Spleen (tissue), 11 donors: Measurements from ENCODE around the gene APCDD1L. TPM values are rescaled to one million over a fixed set of nuclear protein-coding genes. Genes with fewer than 3 reads are reported as not detected.

Source experiments
- DNase-seq: peaks from one replicate; pipeline ENCODE4 v3.0.0-alpha.2; 2020
- H3K27ac ChIP-seq, 8 donors: fragments of 200-600 bp; sonication (generic) in 7 of 8; 1 replicate in 4 of 8; 2 replicates in 4 of 8; pipeline versions ENCODE4 v1.5.0 to v1.8.0; 2016 to 2021; ENCODE audit warnings: inconsistent platforms in 4 of 8, mild to moderate bottlenecking in 4 of 8, moderate library complexity in 1 of 8
- H3K27me3 ChIP-seq, 7 donors: fragments of 200-600 bp; sonication (generic) in 6 of 7; replicated peaks in 1 of 7; 1 replicate in 4 of 7; 2 replicates in 3 of 7; pipeline versions ENCODE4 v1.5.0 to v1.8.0; 2016 to 2021; ENCODE audit warnings: inconsistent platforms in 3 of 7, mild to moderate bottlenecking in 1 of 7
- H3K36me3 ChIP-seq, 6 donors: fragments of 200-600 bp; sonication (generic) in 5 of 6; 1 replicate in 4 of 6; 2 replicates in 2 of 6; pipeline versions ENCODE4 v1.5.0 to v1.8.0; 2016 to 2021; ENCODE audit warnings: inconsistent platforms in 2 of 6
- H3K4me1 ChIP-seq, 6 donors: fragments of 200-600 bp; sonication (generic) in 5 of 6; 1 replicate in 3 of 6; 2 replicates in 3 of 6; pipeline versions ENCODE4 v1.5.0 to v1.8.0; 2016 to 2021; ENCODE audit warnings: inconsistent platforms in 3 of 6
- H3K4me3 ChIP-seq, 8 donors: fragments of 200-600 bp; sonication (generic) in 7 of 8; 1 replicate in 4 of 8; 2 replicates in 4 of 8; pipeline versions ENCODE4 v1.5.0 to v1.8.0; 2016 to 2021; ENCODE audit warnings: inconsistent platforms in 4 of 8, mild to moderate bottlenecking in 4 of 8, moderate library complexity in 2 of 8
- H3K9me3 ChIP-seq, 8 donors: fragments of 200-600 bp; sonication (generic) in 7 of 8; 1 replicate in 4 of 8; 2 replicates in 4 of 8; pipeline versions ENCODE4 v1.5.0 to v1.8.0; 2016 to 2021; ENCODE audit warnings: inconsistent platforms in 4 of 8
- POLR2A ChIP-seq, 3 donors: fragments of 450-650 bp; IDR thresholded peaks; one replicate each; pipeline ENCODE4 v1.5.1; 2017; ENCODE audit warnings: antibody characterized with exemption in 3 of 3, mild to moderate bottlenecking in 1 of 3
- POLR2AphosphoS5 ChIP-seq, 3 donors: sonication (generic); formaldehyde crosslinking; IDR thresholded peaks; one replicate each; pipeline ENCODE4 v1.5.1; 2017; ENCODE audit warnings: antibody characterized with exemption in 3 of 3
- WGBS, 5 donors: extraction: QIAGEN DNeasy Blood & Tissue Kit in 3 of 5; methylation state at CpG; one replicate each; pipeline versions ENCODE4 v1.1.5 to v1.1.7; 2013 to 2018; 5-methylcytosine and 5-hydroxymethylcytosine counted together
- intact Hi-C: fragments of 100-400 bp; cut with DNase I; formaldehyde crosslinking; loops from one replicate; pipeline ENCODE4 v1.15.0; 2023; ENCODE audit warnings: low total_unique reads
- polyA plus RNA-seq, 3 donors: library from polyadenylated mRNA; stranded (reverse); fragments of 200-250 nt; gene quantifications; one replicate each; pipeline ENCODE4 v1.2.1, GENCODE V29; 2013
- total RNA-seq, 7 donors: library from RNA; depleted of rRNA in 3 of 7; stranded (reverse); fragments of >200 nt in 3 of 7; fragmentation: NEBNext Ultra II Directional in 4 of 7; extraction: Animal tissue kit (Norgen Biotek cat#: 25700) in 4 of 7; gene quantifications; one replicate each; pipeline versions ENCODE4 v1.1.0 to v1.2.1, GENCODE V29; 2016 to 2021
- TF ChIP-seq, protein P1 (sequence below), 11 experiments: fragments of 200-600 bp in 7 of 11; fragments of 450-650 bp in 4 of 11; sonication (generic) in 4 of 11; IDR thresholded peaks in 8 of 11; conservative IDR thresholded peaks in 3 of 11; 1 replicate in 7 of 11; 2 replicates in 4 of 11; pipeline versions ENCODE4 v1.4.0 to v1.8.0; 2016 to 2021; ENCODE audit warnings: antibody characterized with exemption in 11 of 11, inconsistent platforms in 4 of 11, mild to moderate bottlenecking in 1 of 11
- donor health status: healthy with polysubstance abuse.
- donor health status: DM: no; HTN: no; CAD: no; lungs with moderate emphysema.
- donor health status: DM: no; HTN: no; CAD: no.
- donor health status: Bipolar disorder and iron deficiency.
- donor health status: healthy.
- donor health status: DM: no; HTN: no; CAD: no.
- donor health status: DM: yes; HTN: yes; CAD: no.

The APCDD1L gene
- total and polyA plus RNA-seq, 10 donors: 0.03 to 0.50 TPM; not detected in 8

DNA sequence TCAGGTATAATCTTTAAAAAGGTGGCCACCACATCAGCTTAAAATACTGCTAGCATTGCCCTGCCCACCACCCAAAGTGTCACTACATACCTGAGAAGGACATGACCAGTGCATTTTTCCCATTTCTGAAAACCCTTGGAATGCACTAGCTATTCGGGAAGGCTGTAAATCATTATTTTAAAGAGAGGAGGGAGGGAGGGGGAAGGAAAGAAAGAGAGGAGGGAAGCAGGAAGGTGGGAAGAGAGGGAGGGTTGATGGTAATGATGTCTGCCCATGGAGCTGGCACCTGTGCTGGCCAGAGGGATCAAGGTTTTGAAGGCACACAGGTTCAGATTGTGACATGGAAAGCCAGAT lies 93.7 kb downstream of the APCDD1L start:
- peaks cover 0 to 88% (median 15%) of the 10 kb centered on the region in 6 donors for H3K36me3 ChIP-seq
- 78 to 93% (median 84%) methylated on average over 1 of the region's 1 CpG for WGBS, 5 donors
- H3K27me3 ChIP-seq: no peaks in the 10 kb centered on the region
- TF ChIP-seq POLR2AphosphoS5 (IDR thresholded peaks at IDR 0.05) (no peak), POLR2A (IDR thresholded peaks at IDR 0.05) (no peak)
- TF ChIP-seq, protein P1, sequence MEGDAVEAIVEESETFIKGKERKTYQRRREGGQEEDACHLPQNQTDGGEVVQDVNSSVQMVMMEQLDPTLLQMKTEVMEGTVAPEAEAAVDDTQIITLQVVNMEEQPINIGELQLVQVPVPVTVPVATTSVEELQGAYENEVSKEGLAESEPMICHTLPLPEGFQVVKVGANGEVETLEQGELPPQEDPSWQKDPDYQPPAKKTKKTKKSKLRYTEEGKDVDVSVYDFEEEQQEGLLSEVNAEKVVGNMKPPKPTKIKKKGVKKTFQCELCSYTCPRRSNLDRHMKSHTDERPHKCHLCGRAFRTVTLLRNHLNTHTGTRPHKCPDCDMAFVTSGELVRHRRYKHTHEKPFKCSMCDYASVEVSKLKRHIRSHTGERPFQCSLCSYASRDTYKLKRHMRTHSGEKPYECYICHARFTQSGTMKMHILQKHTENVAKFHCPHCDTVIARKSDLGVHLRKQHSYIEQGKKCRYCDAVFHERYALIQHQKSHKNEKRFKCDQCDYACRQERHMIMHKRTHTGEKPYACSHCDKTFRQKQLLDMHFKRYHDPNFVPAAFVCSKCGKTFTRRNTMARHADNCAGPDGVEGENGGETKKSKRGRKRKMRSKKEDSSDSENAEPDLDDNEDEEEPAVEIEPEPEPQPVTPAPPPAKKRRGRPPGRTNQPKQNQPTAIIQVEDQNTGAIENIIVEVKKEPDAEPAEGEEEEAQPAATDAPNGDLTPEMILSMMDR (IDR thresholded peaks at IDR 0.05 in 8 of 11, conservative IDR thresholded peaks at IDR 0.05 in 3 of 11): no peak
- intact Hi-C loops: no loop called here
- no peaks in the 10 kb centered on the region for H3K9me3 ChIP-seq
- H3K4me3 ChIP-seq: no peak overlapping the region
- no peak for DNase-seq
- H3K27ac ChIP-seq: no peak overlapping the region
- H3K4me1 ChIP-seq: peaks cover 0 to 22% (median 6%) of the 10 kb centered on the region in 6 donors

DNA sequence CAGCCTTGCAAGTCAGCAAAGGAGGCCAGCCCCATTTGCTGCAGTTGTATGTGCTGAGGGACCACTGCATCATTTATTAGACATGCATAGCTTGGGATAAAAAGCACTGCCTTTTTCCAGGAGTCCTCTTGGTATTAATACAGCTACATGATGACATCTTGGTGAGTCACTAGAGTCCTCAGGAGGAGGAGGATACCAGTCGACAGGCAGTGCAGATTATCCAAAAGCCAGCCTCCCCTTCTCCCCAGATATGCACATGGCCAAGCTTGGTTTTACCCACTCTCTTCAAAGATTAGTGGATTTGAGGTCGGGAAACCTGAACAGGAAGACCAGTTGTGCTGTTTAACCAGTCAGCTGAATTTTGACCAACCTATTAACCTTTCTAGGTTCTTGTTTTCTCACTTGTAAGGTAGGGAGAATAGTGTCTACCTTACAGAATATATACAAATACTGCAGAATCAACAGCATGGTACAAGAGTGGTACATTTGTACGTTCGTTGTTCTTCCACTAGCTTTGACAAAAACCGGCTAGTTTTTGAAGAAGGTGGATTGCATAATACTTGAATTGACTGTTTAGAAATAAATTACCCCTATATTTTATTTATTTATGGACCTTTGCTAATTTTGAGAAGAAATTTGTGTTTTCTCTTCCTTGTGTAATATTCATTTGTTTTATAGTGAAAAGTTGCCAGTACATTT lies 94.3 kb downstream of the APCDD1L start:
- no peak overlapping the region for H3K4me3 ChIP-seq
- intact Hi-C loops: no loop called here
- H3K4me1 ChIP-seq: peaks cover 0 to 27% (median 10%) of the 10 kb centered on the region in 6 donors
- no peak for DNase-seq
- TF ChIP-seq POLR2A (IDR thresholded peaks at IDR 0.05): no peak
- TF ChIP-seq, protein P1 (IDR thresholded peaks at IDR 0.05 in 8 of 11, conservative IDR thresholded peaks at IDR 0.05 in 3 of 11): no peak
- no peak for TF ChIP-seq POLR2AphosphoS5 (IDR thresholded peaks at IDR 0.05)
- H3K9me3 ChIP-seq: no peaks in the 10 kb centered on the region
- H3K36me3 ChIP-seq: peaks cover 0 to 83% (median 15%) of the 10 kb centered on the region in 6 donors
- H3K27ac ChIP-seq: no peak overlapping the region
- no peaks in the 10 kb centered on the region for H3K27me3 ChIP-seq
- WGBS, 5 donors: 87 to 96% (median 90%) methylated on average over 5 of the region's 5 CpGs

DNA sequence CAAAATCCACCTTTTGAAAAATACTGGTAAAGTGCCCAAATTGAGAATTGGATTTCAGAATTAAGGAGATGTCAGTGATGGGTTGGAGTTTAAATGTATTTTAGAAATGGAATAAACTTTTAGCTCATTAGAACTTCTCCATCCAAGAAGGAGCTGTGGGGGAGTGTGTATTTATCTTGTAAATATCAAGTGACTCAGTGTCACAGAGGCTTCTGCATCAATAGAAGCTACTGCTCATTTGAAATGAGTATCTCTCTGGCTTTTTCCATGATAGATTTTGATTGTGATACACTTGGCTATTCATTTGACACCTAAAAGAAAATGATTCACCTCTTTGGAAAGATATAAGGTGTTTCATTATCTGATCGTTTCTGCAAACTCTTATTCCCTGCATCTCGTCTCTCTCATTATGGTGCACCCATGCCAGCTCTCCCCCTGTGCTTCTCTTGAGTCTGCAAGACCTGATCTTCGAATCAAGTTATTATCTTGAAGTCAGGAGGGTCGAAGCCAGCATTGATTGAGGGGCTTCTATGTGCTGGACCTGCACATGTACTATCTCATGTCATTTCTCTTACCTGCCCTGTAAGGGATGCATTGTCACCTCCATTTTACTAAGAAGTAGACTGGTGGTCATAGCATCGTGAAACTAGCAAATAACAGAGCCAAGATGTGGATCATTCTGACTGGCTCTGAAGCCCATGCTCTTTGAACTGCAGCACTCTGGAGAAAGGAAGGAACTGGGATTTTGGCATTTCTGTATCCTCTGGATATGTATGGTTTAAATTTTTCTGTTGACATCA lies 96.0 kb downstream of the APCDD1L start:
- Histone ChIP-seq H3K36me3 (peaks cover 0 to 73% (median 15%) of the 10 kb centered on the region in 6 donors), H3K27me3 (no peaks in the 10 kb centered on the region), H3K4me3 (no peak overlapping the region), H3K27ac (no peak overlapping the region), H3K4me1 (peaks cover 0 to 30% (median 19%) of the 10 kb centered on the region in 6 donors), H3K9me3 (peaks cover 0 to 4% (median 0%) of the 10 kb centered on the region in 8 donors)
- WGBS, 5 donors: 69 to 92% (median 83%) methylated on average over 5 of the region's 5 CpGs
- intact Hi-C loops: no loop called here
- DNase-seq: no peak
- TF ChIP-seq, protein P1 (IDR thresholded peaks at IDR 0.05 in 8 of 11, conservative IDR thresholded peaks at IDR 0.05 in 3 of 11): no peak
- no peak for TF ChIP-seq POLR2A (IDR thresholded peaks at IDR 0.05)
- TF ChIP-seq POLR2AphosphoS5 (IDR thresholded peaks at IDR 0.05): no peak

DNA sequence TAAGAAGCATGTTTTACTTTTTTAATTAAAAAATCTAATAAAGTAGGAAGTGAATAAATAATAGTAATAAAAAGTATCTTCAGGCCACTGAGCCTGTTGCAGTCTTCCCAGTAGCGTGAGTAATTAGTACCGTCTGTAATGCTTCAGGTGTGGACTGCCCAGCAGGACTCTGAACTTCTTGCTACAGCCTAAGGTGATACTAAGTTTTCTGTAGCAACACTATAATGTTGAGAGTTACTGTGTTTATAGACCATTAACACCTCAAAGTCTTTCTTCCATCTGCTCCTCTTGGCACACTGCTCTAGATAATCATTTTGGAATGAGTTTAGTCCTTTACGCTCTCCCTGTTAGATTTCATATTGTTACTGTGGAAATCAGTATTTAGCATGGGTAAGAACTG lies 97.8 kb downstream of the APCDD1L start:
- peaks cover 0 to 58% (median 15%) of the 10 kb centered on the region in 6 donors for H3K36me3 ChIP-seq
- H3K9me3 ChIP-seq: peaks cover 0 to 4% (median 0%) of the 10 kb centered on the region in 8 donors
- no peak overlapping the region for H3K4me3 ChIP-seq
- no peaks in the 10 kb centered on the region for H3K27me3 ChIP-seq
- TF ChIP-seq, protein P1 (IDR thresholded peaks at IDR 0.05 in 8 of 11, conservative IDR thresholded peaks at IDR 0.05 in 3 of 11): no peak
- no peak for TF ChIP-seq POLR2A (IDR thresholded peaks at IDR 0.05)
- TF ChIP-seq POLR2AphosphoS5 (IDR thresholded peaks at IDR 0.05): no peak
- DNase-seq: no peak
- peaks cover 0 to 33% (median 19%) of the 10 kb centered on the region in 6 donors for H3K4me1 ChIP-seq
- intact Hi-C loops: no loop called here
- H3K27ac ChIP-seq: peak overlapping the region in 2 of 8 donors; percentile 62 to 74
- 96 to 99% (median 97%) methylated on average over 3 of the region's 3 CpGs for WGBS, 5 donors
